ENCODE results near the gene ADAMTSL2.

Gene ADAMTSL2

DNA sequence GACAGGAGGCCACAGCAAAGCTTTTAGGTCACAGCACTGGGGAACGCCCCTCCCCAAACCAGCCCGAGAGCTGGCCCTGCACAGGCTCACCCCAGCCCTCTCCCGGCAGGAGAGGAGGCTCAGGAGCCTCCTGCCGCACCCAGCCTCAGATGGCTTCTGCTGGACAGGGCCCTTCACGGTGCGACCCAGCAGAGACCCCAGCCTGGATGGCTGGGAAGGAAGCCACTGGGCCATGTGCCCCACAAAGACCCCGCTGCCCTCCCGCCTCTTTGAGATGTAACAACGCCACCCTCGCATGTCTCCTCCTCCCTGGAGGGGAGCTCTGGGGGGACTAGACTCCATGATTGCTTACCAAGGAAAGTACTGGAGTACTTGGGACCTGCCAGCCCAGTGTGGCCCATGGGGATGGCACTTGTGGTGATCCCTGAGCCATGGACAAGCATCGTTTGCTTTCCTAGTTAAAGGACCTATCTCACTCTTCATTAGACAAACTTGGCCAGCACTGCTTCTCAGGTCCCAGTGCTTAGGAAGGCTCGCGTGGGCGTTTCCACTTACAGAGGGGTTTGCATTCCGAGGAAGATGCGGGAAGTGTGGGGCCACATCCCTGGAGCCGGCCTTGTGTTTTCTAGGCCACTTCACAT is 18.8 kb upstream of the ADAMTSL2 start:
- Histone ChIP-seq H3K4me1 (ENCODE audit: insufficient read depth, low read length) (no peaks in the 10 kb centered on the region), H3K36me3 (ENCODE audit: insufficient read depth, low read depth, low read length) (no peaks in the 10 kb centered on the region), H3K9me3 (ENCODE audit: insufficient read depth, low read depth, low read length) (no peaks in the 10 kb centered on the region), H3K9ac (ENCODE audit: low read depth, low read length) (no peak overlapping the region), H3K4me3 (ENCODE audit: low read length) (no peak overlapping the region), H3K27me3 (ENCODE audit: insufficient read depth, low read length) (no peaks in the 10 kb centered on the region), H3K27ac (ENCODE audit: low read length) (no peak overlapping the region)

DNA sequence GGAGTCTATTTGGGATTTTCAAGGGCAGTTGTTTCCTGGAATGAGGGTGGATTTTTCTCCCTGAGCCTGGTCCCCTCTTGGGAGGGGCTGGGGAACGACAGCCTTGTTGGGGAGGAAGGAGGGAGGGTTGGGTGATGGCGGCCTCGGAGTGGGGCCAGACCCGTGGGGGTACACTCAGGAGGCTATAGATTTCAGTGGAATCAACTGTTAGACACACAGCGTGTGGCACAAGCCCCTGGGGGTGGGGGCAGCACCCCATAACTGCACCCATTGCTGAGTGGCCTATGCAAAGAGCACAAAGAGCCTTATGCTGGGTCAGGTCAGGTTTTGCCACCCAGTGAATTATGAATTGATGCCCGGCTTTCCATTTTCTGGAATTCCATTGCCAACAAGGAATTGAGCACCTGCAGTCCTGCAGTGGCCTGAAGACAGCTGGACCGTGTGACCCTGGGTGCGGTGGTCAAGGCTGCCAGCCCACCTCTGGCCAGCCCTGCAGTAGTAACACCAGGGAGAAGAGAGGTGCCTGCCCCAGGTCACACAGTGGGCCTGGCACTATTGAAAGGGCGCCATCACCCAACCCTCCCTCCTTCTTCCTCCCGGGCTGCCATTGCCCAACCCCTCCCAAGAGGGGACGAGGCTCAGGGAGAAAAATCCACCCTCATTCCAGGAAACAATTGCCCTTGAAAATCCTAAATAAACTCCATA is 18.1 kb upstream of the ADAMTSL2 start:
- Histone ChIP-seq H3K27me3 (ENCODE audit: insufficient read depth, low read length) (no peaks in the 10 kb centered on the region), H3K4me1 (ENCODE audit: insufficient read depth, low read length) (no peaks in the 10 kb centered on the region), H3K9ac (ENCODE audit: low read depth, low read length) (no peak overlapping the region), H3K27ac (ENCODE audit: low read length) (no peak overlapping the region), H3K4me3 (ENCODE audit: low read length) (no peak overlapping the region), H3K36me3 (ENCODE audit: insufficient read depth, low read depth, low read length) (no peaks in the 10 kb centered on the region), H3K9me3 (ENCODE audit: insufficient read depth, low read depth, low read length) (no peaks in the 10 kb centered on the region)

DNA sequence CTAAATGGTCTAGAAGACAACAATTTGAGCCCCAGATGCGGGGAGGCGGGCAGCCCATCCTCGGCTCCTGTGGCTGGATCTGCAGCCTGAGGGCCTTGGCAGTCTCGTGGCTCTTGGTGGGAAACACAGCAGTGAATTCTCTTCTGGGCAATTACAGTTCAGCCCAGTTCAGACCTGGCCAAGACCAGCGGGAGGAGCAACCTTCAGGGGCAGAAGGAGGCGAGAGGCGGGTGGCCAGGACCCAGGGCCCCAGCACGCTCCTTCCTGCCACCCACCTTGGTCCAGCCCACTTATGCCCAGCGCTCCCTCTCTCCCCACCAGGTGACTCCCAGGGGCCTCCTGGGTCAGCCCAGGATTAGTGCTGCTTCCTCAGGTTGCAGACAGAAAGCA is 17.5 kb upstream of the ADAMTSL2 start:
- Histone ChIP-seq H3K36me3 (ENCODE audit: insufficient read depth, low read depth, low read length) (no peaks in the 10 kb centered on the region), H3K4me1 (ENCODE audit: insufficient read depth, low read length) (no peaks in the 10 kb centered on the region), H3K9me3 (ENCODE audit: insufficient read depth, low read depth, low read length) (no peaks in the 10 kb centered on the region), H3K4me3 (ENCODE audit: low read length) (no peak overlapping the region), H3K27ac (ENCODE audit: low read length) (no peak overlapping the region), H3K9ac (ENCODE audit: low read depth, low read length) (no peak overlapping the region), H3K27me3 (ENCODE audit: insufficient read depth, low read length) (no peaks in the 10 kb centered on the region)

DNA sequence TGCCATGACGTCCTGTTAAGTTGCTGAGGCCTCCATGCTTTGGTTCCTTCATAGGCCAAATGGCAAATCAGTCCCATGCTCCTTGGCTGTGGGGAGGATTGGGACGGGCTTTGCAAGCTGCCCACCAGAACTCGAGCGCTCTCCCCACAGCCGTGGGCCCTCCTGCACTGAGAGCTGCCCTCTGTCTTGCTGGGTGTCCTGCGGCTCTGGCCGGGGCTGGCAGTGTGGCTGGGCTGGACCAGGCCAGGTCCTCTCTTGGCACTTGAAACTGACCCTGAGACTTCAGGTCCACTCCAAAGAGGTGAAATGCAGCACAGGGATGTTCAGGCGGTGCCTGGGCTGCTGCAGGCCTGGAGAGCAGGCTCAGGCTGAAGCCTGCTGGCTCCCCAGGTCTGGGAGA is 16.8 kb upstream of the ADAMTSL2 start:
- H3K4me1 ChIP-seq (ENCODE audit: insufficient read depth, low read length) = no peaks in the 10 kb centered on the region
- no peaks in the 10 kb centered on the region for H3K27me3 ChIP-seq (ENCODE audit: insufficient read depth, low read length)
- H3K4me3 ChIP-seq (ENCODE audit: low read length) = no peak overlapping the region
- no peak overlapping the region for H3K27ac ChIP-seq (ENCODE audit: low read length)
- H3K9me3 ChIP-seq (ENCODE audit: insufficient read depth, low read depth, low read length) = no peaks in the 10 kb centered on the region
- H3K9ac ChIP-seq (ENCODE audit: low read depth, low read length) = no peak overlapping the region
- H3K36me3 ChIP-seq (ENCODE audit: insufficient read depth, low read depth, low read length) = no peaks in the 10 kb centered on the region

DNA sequence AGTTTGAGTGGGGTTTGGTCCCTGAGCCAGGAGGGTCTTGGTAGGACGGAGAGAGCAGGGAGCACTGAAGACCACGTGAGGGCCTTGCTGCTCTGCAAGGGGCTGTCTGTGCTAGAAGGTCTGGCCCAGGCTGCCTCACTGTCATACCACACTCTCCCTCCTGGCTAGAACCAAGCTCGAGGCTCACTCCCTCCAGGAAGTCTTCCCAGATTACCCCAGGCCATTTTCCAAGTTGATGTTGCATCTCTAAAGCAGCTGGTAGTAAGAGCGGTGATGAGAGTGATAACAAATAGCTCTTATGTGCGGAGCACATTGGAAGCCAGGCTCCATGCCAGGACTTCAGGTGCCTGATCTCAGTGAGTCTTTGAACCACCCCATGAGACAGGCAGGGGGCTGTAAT is 16.3 kb upstream of the ADAMTSL2 start:
- H3K9ac ChIP-seq (ENCODE audit: low read depth, low read length) = no peak overlapping the region
- no peaks in the 10 kb centered on the region for H3K27me3 ChIP-seq (ENCODE audit: insufficient read depth, low read length)
- no peaks in the 10 kb centered on the region for H3K36me3 ChIP-seq (ENCODE audit: insufficient read depth, low read depth, low read length)
- no peaks in the 10 kb centered on the region for H3K4me1 ChIP-seq (ENCODE audit: insufficient read depth, low read length)
- no peak overlapping the region for H3K4me3 ChIP-seq (ENCODE audit: low read length)
- no peaks in the 10 kb centered on the region for H3K9me3 ChIP-seq (ENCODE audit: insufficient read depth, low read depth, low read length)
- H3K27ac ChIP-seq (ENCODE audit: low read length) = no peak overlapping the region

DNA sequence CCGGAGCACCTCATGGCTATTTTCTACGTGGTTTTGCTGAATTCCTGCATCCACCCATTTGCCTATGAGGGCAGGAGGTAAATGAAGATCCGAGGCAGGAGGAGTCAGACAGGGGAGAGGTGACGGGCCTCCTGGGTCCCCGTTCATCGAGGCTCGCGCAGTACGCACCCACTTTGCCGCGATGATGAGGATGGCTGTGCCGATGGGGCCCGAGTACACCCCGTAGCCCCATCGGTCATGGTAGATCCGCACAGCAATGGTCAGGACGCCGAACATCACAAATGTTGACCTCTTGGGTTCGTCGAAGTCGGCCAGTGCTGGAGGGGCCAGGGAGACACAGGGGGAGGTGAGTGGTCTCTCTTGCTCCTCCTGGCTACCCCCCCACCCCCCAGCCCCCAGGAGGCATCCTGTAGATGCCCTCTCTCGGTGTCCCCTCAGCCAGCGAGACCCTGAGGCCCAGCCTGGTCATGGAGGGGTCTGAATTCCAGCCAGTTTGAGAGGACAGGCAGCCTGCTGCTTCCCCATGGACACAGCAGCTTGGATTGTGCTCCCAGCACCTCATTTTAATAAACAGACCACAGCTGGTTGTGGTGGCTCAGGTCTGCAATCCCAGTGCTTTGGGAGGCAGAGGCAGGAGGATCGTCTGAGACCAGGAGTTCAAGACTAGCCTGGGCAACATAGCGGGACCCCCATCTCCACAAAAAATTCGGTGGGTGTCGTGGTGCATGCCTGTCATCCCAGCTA is 15.6 kb upstream of the ADAMTSL2 start:
- H3K4me1 ChIP-seq (ENCODE audit: insufficient read depth, low read length) = no peaks in the 10 kb centered on the region
- no peaks in the 10 kb centered on the region for H3K36me3 ChIP-seq (ENCODE audit: insufficient read depth, low read depth, low read length)
- no peak overlapping the region for H3K27ac ChIP-seq (ENCODE audit: low read length)
- no peaks in the 10 kb centered on the region for H3K9me3 ChIP-seq (ENCODE audit: insufficient read depth, low read depth, low read length)
- H3K9ac ChIP-seq (ENCODE audit: low read depth, low read length) = no peak overlapping the region
- no peak overlapping the region for H3K4me3 ChIP-seq (ENCODE audit: low read length)
- H3K27me3 ChIP-seq (ENCODE audit: insufficient read depth, low read length) = no peaks in the 10 kb centered on the region

DNA sequence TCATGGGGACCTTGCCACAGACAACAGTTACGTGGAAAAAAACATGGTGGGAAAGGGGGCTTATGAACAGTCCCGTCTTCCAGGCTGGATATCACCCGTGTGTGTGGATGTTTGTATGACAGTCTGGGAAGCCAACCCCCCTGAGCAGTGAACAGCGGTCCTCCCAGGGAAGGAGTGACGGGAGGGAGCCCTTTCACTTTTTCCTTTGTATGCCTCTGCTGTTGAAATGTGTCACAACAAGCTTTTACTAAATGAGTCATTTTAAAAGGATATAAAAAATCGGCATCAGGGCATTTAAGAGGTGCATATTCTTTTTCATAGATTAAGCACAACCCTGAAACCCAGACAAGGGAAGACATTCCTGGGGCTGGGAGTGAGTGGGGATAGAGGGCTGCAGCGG is 14.8 kb upstream of the ADAMTSL2 start:
- Histone ChIP-seq H3K4me1 (ENCODE audit: insufficient read depth, low read length) (no peaks in the 10 kb centered on the region), H3K9me3 (ENCODE audit: insufficient read depth, low read depth, low read length) (no peaks in the 10 kb centered on the region), H3K36me3 (ENCODE audit: insufficient read depth, low read depth, low read length) (no peaks in the 10 kb centered on the region), H3K27ac (ENCODE audit: low read length) (no peak overlapping the region), H3K4me3 (ENCODE audit: low read length) (no peak overlapping the region), H3K9ac (ENCODE audit: low read depth, low read length) (no peak overlapping the region), H3K27me3 (ENCODE audit: insufficient read depth, low read length) (no peaks in the 10 kb centered on the region)

DNA sequence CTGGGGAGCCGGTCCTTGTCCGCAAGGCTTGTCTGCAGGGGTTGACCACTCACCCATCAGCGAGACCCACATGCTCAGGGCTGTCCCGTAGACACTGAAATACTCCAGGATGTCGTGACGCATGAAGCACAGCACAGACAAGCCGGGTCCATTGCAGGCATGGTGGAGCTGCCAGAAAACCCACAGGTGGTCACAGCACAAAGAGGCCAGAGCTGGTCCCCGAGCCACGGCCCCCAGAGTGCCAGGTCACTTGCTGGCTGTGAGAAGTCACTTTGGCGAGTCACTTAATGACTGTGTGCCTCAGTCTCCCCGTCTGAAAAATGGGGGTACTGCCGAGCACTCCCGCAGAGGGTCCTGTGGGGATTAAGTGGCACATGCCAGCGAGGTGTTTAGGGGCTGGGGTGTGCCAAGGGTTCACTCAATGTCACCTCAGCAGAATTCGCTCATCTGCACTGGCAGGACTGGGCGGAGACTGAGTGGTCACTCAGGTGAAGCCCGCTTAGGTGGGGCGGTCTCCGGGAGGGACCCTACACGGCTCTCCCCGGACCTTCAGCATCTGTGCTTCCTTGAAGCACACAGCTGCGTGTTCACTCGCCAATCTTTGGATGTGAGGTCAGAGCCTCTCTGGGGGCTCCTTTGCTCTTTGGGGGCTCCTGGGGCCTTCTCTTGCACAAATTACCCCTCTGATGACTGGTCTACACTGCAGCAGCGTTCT is 14.2 kb upstream of the ADAMTSL2 start:
- H3K27me3 ChIP-seq (ENCODE audit: insufficient read depth, low read length) = no peaks in the 10 kb centered on the region
- no peaks in the 10 kb centered on the region for H3K36me3 ChIP-seq (ENCODE audit: insufficient read depth, low read depth, low read length)

DNA sequence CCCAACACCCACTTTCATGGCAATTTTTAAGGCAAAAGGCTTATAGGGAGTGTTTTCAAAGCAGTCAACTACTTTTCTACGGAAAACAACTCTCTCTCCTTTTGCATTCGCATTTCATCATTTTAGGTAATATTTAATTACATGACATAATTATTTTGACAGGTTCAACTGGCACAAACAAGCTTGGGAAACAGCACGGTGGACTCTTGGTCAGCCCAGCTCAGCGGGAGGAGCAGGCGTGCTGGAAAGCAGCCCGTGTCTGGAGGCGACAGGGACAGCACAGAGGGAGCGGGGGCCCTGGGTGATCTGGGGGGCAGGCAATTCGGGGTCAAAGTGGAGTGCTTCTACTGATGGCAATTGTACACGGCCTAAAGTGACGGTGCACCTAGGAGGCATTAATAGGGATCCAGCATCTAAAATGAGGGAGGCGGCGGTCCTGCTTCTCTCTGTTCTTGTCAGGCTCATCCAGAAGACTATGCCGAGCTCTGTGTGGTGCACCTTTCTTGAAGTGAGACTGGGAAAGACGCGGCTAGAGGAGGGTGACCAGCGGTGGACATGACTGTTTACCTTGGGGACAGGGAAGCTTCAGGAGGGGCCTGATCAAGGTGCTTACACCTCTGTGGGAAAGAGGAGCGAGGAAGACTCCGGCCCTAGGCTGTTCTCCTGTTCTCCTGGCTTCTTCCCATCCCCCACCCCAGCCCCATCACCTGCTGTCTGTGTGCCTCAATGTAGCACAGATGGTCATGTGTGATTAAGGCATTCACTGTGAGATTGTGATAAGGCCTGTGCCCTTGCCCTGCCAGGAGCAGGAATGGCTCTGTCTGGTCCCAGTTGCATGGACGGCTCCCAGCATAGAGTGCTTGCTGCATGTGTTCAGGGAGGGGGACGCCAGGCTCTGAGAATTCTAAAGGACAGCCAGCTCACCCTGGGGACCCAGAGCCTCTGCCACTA is 13.1 kb upstream of the ADAMTSL2 start:
- H3K27me3 ChIP-seq (ENCODE audit: insufficient read depth, low read length) = no peaks in the 10 kb centered on the region; the same call in 1 of the 2 replicates
- no peaks in the 10 kb centered on the region for H3K36me3 ChIP-seq (ENCODE audit: insufficient read depth, low read depth, low read length)
- no peak overlapping the region for H3K27ac ChIP-seq (ENCODE audit: low read length)
- H3K9me3 ChIP-seq (ENCODE audit: insufficient read depth, low read depth, low read length) = no peaks in the 10 kb centered on the region
- no peak overlapping the region for H3K9ac ChIP-seq (ENCODE audit: low read depth, low read length)
- no peak overlapping the region for H3K4me3 ChIP-seq (ENCODE audit: low read length)
- peaks cover 10% of the 10 kb centered on the region; the same call in 1 of the 2 replicates for H3K4me1 ChIP-seq (ENCODE audit: insufficient read depth, low read length)

More for the DNA sequence above, 14.2 kb upstream of the ADAMTSL2 start:
- Histone ChIP-seq H3K27ac (ENCODE audit: low read length) (no peak overlapping the region), H3K9me3 (ENCODE audit: insufficient read depth, low read depth, low read length) (no peaks in the 10 kb centered on the region), H3K9ac (ENCODE audit: low read depth, low read length) (no peak overlapping the region), H3K4me3 (ENCODE audit: low read length) (no peak overlapping the region), H3K4me1 (ENCODE audit: insufficient read depth, low read length) (no peaks in the 10 kb centered on the region)

DNA sequence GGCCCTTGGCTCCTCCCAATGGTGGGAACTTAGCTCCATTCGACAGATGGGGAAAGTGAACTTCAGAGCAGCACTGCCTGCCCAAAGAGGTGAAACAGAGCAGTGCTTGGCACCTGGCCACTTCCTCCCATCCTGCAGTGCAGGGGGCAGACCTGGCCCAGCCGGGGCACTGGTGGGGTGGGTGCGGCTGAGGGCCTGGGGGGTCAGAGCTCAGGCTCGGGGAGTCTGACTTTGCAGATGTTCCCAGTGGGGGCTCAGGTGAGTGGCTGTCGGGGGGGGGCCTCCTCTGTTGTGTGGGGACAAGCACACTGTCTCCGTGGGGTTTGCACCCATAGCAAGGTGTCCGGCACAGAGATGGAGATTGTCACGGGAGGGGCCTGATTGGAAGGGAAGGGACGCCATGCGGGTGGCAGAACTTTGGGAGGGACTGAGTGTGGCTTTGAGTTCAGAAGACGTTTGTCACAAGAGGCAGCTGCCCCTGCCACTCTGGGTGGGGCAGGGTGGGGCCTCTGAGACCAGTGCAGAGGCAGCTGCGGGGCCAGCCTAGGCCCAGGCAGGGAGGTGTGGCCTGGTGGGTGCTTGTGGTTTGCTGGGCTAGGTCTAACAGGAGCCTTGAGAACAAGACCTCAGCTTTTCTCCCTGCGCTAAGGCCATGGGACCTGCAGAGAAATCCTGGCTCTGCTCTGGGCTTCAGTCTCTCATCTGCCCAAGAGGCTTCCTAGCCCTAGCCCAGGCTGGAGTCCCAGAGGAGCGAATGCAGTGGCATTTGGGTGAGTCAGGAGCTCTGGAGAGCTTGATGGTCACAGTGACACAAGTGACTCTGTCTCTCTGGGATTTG is 12.2 kb upstream of the ADAMTSL2 start:
- Histone ChIP-seq H3K4me1 (ENCODE audit: insufficient read depth, low read length) (peaks cover 16% of the 10 kb centered on the region; the same call in 1 of the 2 replicates), H3K36me3 (ENCODE audit: insufficient read depth, low read depth, low read length) (no peaks in the 10 kb centered on the region), H3K4me3 (ENCODE audit: low read length) (no peak overlapping the region), H3K27ac (ENCODE audit: low read length) (no peak overlapping the region), H3K9me3 (ENCODE audit: insufficient read depth, low read depth, low read length) (no peaks in the 10 kb centered on the region), H3K27me3 (ENCODE audit: insufficient read depth, low read length) (no peaks in the 10 kb centered on the region; the same call in 1 of the 2 replicates), H3K9ac (ENCODE audit: low read depth, low read length) (no peak overlapping the region)

All from iPS-20b (cell line).